HepG2 (cell line): ENCODE data around the gene SLA2. TPM values are rescaled to one million over a fixed set of nuclear protein-coding genes. Genes with fewer than 3 reads are reported as not detected.

Source experiments
- ARID5B ChIP-seq: IDR thresholded peaks from 2 replicates; pipeline ENCODE4 v1.4.0; 2020; ENCODE audit warnings: mild to moderate bottlenecking, missing genetic modification reagents
- DRAP1 ChIP-seq: IDR thresholded peaks from 2 replicates; pipeline ENCODE4 v1.6.1; 2016; ENCODE audit warnings: missing genetic modification reagents, missing compliant biosample characterization
- HOXA5 ChIP-seq: sonication (generic); formaldehyde crosslinking; IDR thresholded peaks from 2 replicates; pipeline ENCODE4 v1.4.0; 2020; ENCODE audit warnings: missing genetic modification reagents
- IRF2 ChIP-seq: IDR thresholded peaks from 2 replicates; pipeline ENCODE4 v1.6.1; 2018; ENCODE audit warnings: missing genetic modification reagents, missing compliant biosample characterization
- MAFG ChIP-seq: sonication (generic); formaldehyde crosslinking; IDR thresholded peaks from 2 replicates; pipeline ENCODE4 v1.5.1; 2020; ENCODE audit warnings: mild to moderate bottlenecking, missing genetic modification reagents
- NFE2L1 ChIP-seq: sonication (generic); formaldehyde crosslinking; IDR thresholded peaks from 2 replicates; pipeline ENCODE4 v1.4.0; 2020; ENCODE audit warnings: missing genetic modification reagents, mild to moderate bottlenecking, borderline replicate concordance
- NPAS2 ChIP-seq: sonication (generic); formaldehyde crosslinking; IDR thresholded peaks from 2 replicates; pipeline ENCODE4 v1.8.0; 2022; ENCODE audit warnings: mild to moderate bottlenecking, missing genetic modification reagents, borderline replicate concordance
- SRF ChIP-seq: IDR thresholded peaks from 2 replicates; pipeline ENCODE4 v1.6.1; 2011; ENCODE audit warnings: mild to moderate bottlenecking, low read depth, low read length, moderate library complexity
- ZBTB25 ChIP-seq: IDR thresholded peaks from 2 replicates; pipeline ENCODE4 v1.6.1; 2018; ENCODE audit warnings: missing genetic modification reagents
- ZKSCAN1 ChIP-seq: fragments of 150-350 bp; IDR thresholded peaks from 2 replicates; pipeline ENCODE4 v1.6.1; 2014; ENCODE audit warnings: low read length
- ZNF30 ChIP-seq: sonication (generic); formaldehyde crosslinking; IDR thresholded peaks from 2 replicates; pipeline ENCODE4 v1.5.0; 2020; ENCODE audit warnings: mild to moderate bottlenecking, missing genetic modification reagents
- ZNF44 ChIP-seq: sonication (generic); formaldehyde crosslinking; IDR thresholded peaks from 2 replicates; pipeline ENCODE4 v1.5.1; 2020; ENCODE audit warnings: mild to moderate bottlenecking, missing genetic modification reagents
- ZNF609 ChIP-seq: sonication (generic); formaldehyde crosslinking; IDR thresholded peaks from 2 replicates; pipeline ENCODE4 v1.4.0; 2020; ENCODE audit warnings: mild to moderate bottlenecking, missing genetic modification reagents, borderline replicate concordance
- ZNF691 ChIP-seq: sonication (generic); formaldehyde crosslinking; IDR thresholded peaks from 2 replicates; pipeline ENCODE4 v1.4.0; 2020; ENCODE audit warnings: missing genetic modification reagents, low read depth, mild to moderate bottlenecking, borderline replicate concordance
- ZNF713 ChIP-seq: sonication (generic); formaldehyde crosslinking; IDR thresholded peaks from 2 replicates; pipeline ENCODE4 v1.4.0; 2020; ENCODE audit warnings: mild to moderate bottlenecking, missing genetic modification reagents
- ZNF879 ChIP-seq: sonication (generic); formaldehyde crosslinking; IDR thresholded peaks from 2 replicates; pipeline ENCODE4 v1.8.1; 2023; ENCODE audit warnings: missing genetic modification reagents
- polyA plus RNA-seq, 8 experiments: library from polyadenylated mRNA; depleted of rRNA in 3 of 8; stranded (reverse) in 7 of 8; unstranded in 1 of 8; fragments of >200 nt; fragmentation: Illumina TruSeq in 4 of 8; extraction: Trizol in 4 of 8; gene quantifications; 2 replicates each; pipeline versions ENCODE4 v1.2.1 to v1.2.3, GENCODE V29; 2011 to 2016; ENCODE audit warnings: low read depth in 4 of 8, missing spikeins in 1 of 8, mixed read lengths in 1 of 8; ENCODE audit not compliant: insufficient read depth in 1 of 8
- total RNA-seq, 5 experiments: library from RNA; depleted of rRNA; stranded (reverse); fragments of >200 nt; fragmentation: Illumina TruSeq; extraction: Trizol; gene quantifications; 2 replicates each; pipeline ENCODE4 v1.2.3, GENCODE V29; 2016; ENCODE audit warnings: low read depth in 1 of 5

SLA2 gene
- total and polyA plus RNA-seq, 2 of the 13 experiments (the other 11 are each of a cell fraction or from before 2014, with no cell fraction given) = 1.6 to 3.6 TPM

- TF ChIP-seq ZNF609 (peak; percentile 30; the same call in 1 of the 2 replicates), ZKSCAN1 (no peak), DRAP1 (peak; percentile 60), ZNF713 (CRISPR knock-in tag) (no peak), NPAS2 (no peak), ARID5B (CRISPR knock-in tag) (peak; percentile 41; the same call in 1 of the 2 replicates), HOXA5 (CRISPR knock-in tag) (peak; percentile 87), ZNF879 (CRISPR knock-in tag) (peak; percentile 88), IRF2 (CRISPR knock-in tag) (peak; percentile 62), ZNF44 (CRISPR knock-in tag) (peak; percentile 85; the same call in 1 of the 2 replicates), ZBTB25 (CRISPR knock-in tag) (no peak), SRF (no peak), ZNF30 (CRISPR knock-in tag) (0 out of 2 replicates have a peak, but pooled peaks have one; percentile 49), NFE2L1 (CRISPR knock-in tag) (no peak; the same call in 1 of the 2 replicates), ZNF691 (CRISPR knock-in tag) (peak; percentile 46; the same call in 1 of the 2 replicates), MAFG (peak; percentile 63; the same call in 1 of the 2 replicates)
These were observed 71.4 kb downstream of the SLA2 start (continued) for GRCh38 chr20:36574366-36575135.
